ENCODE data around the gene OTUB2.

OTUB2 gene

DNA sequence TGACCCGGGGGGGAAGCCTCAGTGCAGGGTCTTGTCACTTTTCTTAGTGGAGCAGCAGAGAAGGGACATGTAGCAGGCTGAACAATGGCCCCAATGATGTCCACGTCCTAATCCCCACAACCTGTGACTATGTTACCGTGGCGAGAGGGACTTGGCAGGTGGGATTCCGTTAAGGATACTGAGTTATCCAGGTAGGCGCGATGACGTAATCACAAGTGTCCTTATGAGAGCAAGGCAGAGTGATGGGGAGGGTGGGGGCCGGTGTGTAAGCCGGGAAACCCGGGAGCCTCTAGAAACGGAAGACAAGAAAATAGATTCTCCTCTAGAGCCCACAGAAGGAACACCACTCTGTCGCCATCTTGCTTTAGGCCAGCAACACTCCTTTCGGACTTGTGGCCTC, 4.4 kb downstream of the OTUB2 start:
- in situ Hi-C loops (cut with HindIII; ENCODE audit: low sequenced_read_pairs) = no loop called here
- TF ChIP-seq, protein P1, sequence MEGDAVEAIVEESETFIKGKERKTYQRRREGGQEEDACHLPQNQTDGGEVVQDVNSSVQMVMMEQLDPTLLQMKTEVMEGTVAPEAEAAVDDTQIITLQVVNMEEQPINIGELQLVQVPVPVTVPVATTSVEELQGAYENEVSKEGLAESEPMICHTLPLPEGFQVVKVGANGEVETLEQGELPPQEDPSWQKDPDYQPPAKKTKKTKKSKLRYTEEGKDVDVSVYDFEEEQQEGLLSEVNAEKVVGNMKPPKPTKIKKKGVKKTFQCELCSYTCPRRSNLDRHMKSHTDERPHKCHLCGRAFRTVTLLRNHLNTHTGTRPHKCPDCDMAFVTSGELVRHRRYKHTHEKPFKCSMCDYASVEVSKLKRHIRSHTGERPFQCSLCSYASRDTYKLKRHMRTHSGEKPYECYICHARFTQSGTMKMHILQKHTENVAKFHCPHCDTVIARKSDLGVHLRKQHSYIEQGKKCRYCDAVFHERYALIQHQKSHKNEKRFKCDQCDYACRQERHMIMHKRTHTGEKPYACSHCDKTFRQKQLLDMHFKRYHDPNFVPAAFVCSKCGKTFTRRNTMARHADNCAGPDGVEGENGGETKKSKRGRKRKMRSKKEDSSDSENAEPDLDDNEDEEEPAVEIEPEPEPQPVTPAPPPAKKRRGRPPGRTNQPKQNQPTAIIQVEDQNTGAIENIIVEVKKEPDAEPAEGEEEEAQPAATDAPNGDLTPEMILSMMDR (IDR thresholded peaks at IDR 0.05; ENCODE audit: low read depth, low read length) = no peak
- H3K4me3 ChIP-seq (ENCODE audit: low read depth, low read length) = no peak overlapping the region
- no peak for DNase-seq (ENCODE audit: low read depth, low spot score)

GRCh38 chr14:94031161-94031882, 5.2 kb downstream of the OTUB2 start:
- DNase-seq (ENCODE audit: low read depth, low spot score) = no peak
- in situ Hi-C loops (cut with HindIII; ENCODE audit: low sequenced_read_pairs) = no loop called here
- no peak overlapping the region for H3K4me3 ChIP-seq (ENCODE audit: low read depth, low read length)
- TF ChIP-seq, protein P1 (IDR thresholded peaks at IDR 0.05; ENCODE audit: low read depth, low read length) = no peak

GRCh38 chr14:94031883-94032279, 5.7 kb downstream of the OTUB2 start:
- TF ChIP-seq, protein P1 (IDR thresholded peaks at IDR 0.05; ENCODE audit: low read depth, low read length) = no peak
- in situ Hi-C loops (cut with HindIII; ENCODE audit: low sequenced_read_pairs) = no loop called here
- no peak overlapping the region for H3K4me3 ChIP-seq (ENCODE audit: low read depth, low read length)
- DNase-seq (ENCODE audit: low read depth, low spot score) = no peak

- TF ChIP-seq, protein P1 (IDR thresholded peaks at IDR 0.05; ENCODE audit: low read depth, low read length) = no peak
- H3K4me3 ChIP-seq (ENCODE audit: low read depth, low read length) = no peak overlapping the region
- DNase-seq (ENCODE audit: low read depth, low spot score) = no peak
- in situ Hi-C loops (cut with HindIII; ENCODE audit: low sequenced_read_pairs) = no loop called here
Observed at GRCh38 chr14:94034886-94035285, 8.7 kb downstream of the OTUB2 start.

DNA sequence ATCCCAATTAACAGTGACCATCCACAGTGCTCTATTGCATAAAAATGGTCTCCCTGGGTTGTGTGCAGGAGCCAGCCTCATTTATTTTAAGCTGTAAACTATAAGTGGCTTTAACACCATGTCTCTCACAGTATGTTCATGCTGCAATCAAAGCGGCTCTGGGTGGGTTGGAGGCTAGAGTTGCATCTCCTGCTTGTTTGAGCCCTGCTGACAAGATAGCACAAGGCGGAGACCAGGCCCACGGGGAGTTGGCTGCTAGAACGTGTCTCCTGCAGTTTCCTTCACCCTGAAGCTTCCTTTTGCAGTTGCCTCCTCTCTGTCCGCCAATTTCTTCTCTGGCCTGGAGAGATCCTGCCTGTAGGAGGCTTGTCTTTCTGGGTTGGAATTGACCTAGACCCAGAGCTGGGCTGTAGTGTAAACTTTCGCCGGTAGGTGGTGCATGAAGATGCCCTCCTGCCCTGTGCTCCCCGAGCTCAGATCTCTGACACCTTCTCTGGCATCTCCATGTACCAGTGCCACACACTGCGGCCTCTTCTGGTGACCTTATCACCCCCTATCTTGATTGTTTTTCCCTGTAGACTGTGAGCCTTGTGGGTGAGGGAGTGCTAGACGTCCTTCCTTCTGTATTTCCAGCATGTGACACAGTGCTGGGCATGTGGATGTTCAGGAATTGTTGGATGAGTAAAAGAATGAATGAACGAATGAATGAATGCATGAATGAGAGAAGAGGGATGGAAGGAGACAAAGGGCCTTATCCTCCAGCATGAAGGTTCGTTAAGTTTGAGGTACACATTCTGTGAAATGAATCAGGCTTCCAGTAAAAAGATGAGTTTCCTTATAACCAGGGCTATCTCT, 10.4 kb downstream of the OTUB2 start:
- peak; percentile 51 for DNase-seq (ENCODE audit: low read depth, low spot score)
- TF ChIP-seq, protein P1 (IDR thresholded peaks at IDR 0.05; ENCODE audit: low read depth, low read length) = peak; percentile 84
- in situ Hi-C loops (cut with HindIII; ENCODE audit: low sequenced_read_pairs) = no loop called here
- no peak overlapping the region for H3K4me3 ChIP-seq (ENCODE audit: low read depth, low read length)

DNA sequence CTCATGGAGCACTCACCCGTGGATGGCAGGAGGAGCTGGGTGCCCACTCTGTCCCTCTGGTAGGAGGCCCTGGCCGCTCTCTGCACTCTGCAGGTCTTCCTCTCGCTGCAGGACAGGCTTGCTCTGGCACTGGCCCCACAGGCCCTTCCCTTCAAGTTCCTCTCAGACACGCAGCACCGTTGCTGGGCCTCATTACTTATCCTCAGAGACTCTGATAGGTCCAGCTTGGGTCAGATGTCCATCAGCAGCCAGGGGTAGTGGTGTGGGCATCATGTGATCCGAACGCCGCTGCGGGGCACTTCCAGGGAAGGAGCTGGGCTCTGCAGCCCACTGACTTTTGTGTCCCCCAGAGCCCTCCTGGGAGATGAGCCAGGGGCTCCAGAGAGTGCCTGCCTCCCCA, 11.8 kb downstream of the OTUB2 start:
- in situ Hi-C loops (cut with HindIII; ENCODE audit: low sequenced_read_pairs) = no loop called here
- H3K4me3 ChIP-seq (ENCODE audit: low read depth, low read length) = no peak overlapping the region
- TF ChIP-seq, protein P1 (IDR thresholded peaks at IDR 0.05; ENCODE audit: low read depth, low read length) = no peak
- no peak for DNase-seq (ENCODE audit: low read depth, low spot score)

All from astrocyte of the spinal cord (primary cell).